Mesangial cell (primary cell): ENCODE measurements around the gene APOL6. TPM values are rescaled to one million over a fixed set of nuclear protein-coding genes. Genes with fewer than 3 reads are reported as not detected.

ENCODE experiments used
- total RNA-seq: library from RNA; depleted of rRNA; stranded (reverse); fragments of >200 nt; gene quantifications from 2 replicates; pipeline ENCODE4 v1.2.3, GENCODE V29; 2015

Gene APOL6
- total RNA-seq, result 4.4 and 9.0 TPM in 2 replicates

GRCh38 chr22:35648066-35649025, at the start of gene APOL6:
APOL6 (plus strand) TSS chr22:35648446; CDS start chr22:35656426, 7,980 bp downstream.

GRCh38 chr22:35617137-35617755, 31.0 kb upstream of the APOL6 start, which contains the start of gene MB:
MB (minus strand) TSS chr22:35617329; CDS start chr22:35617257, 72 bp downstream.

GRCh38 chr22:35717572-35717971, 69.3 kb downstream of the APOL6 start, which contains the start of gene APOL5:
APOL5 (plus strand) TSS chr22:35717872; CDS start chr22:35717872, 0 bp downstream.

Other genes starting within 250 kb of the APOL6 start
- gene MCM5, start 248.3 kb upstream of the APOL6 start, total RNA-seq, result 19.6 and 105 TPM in 2 replicates
- gene RASD2, start 107.6 kb upstream of the APOL6 start, total RNA-seq, result under 0.01 and 0.13 TPM in 2 replicates
- not detected in 2 replicates for gene MB, start 31.1 kb upstream of the APOL6 start, total RNA-seq
- not detected in 2 replicates for gene APOL5, start 69.4 kb downstream of the APOL6 start, total RNA-seq